GM18868 (cell line): Measurements from ENCODE around the gene TTC21B.
A peak's percentile ranks its signal among the peaks of the same experiment; 100 is the strongest.
"Not testable (repeated sequence)": the region's sequence is repeated elsewhere in the genome, so short reads cannot be mapped to it uniquely, and the experiment has no call there.

ENCODE experiments used
- ATAC-seq: cut with Tn5 transposase; IDR thresholded peaks from one replicate; pipeline ENCODE4 v1.9.1; 2021; ENCODE audit warnings: mild to moderate bottlenecking, moderate library complexity; ENCODE audit not compliant: unreplicated experiment

TTC21B gene

GRCh38 chr2:165888171-165888570 is 65.4 kb downstream of the TTC21B start:
- ATAC-seq, result no peak

- no peak for ATAC-seq
These were observed 67.0 kb downstream of the TTC21B start for GRCh38 chr2:165886487-165887146.

- peak; percentile 70 for ATAC-seq
These were observed 75.7 kb downstream of the TTC21B start for GRCh38 chr2:165877565-165878550.

GRCh38 chr2:165876712-165877111 is 76.9 kb downstream of the TTC21B start:
- no peak for ATAC-seq

- ATAC-seq, result no peak
These were observed 77.3 kb downstream of the TTC21B start for GRCh38 chr2:165876269-165876668.

- peak; percentile 91 for ATAC-seq
These were observed 79.0 kb downstream of the TTC21B start for GRCh38 chr2:165874445-165875039.

GRCh38 chr2:165872101-165872791 is 81.3 kb downstream of the TTC21B start:
- no peak for ATAC-seq

GRCh38 chr2:165871025-165871424 is 82.6 kb downstream of the TTC21B start:
- ATAC-seq, result no peak

GRCh38 chr2:165870346-165870745 is 83.2 kb downstream of the TTC21B start:
- ATAC-seq, result no peak

- ATAC-seq, result no peak
These were observed 85.4 kb downstream of the TTC21B start for GRCh38 chr2:165868211-165868610.

GRCh38 chr2:165864296-165864695 is 89.3 kb downstream of the TTC21B start:
- no peak for ATAC-seq

GRCh38 chr2:165863810-165864261 is 89.7 kb downstream of the TTC21B start:
- ATAC-seq, result peak; percentile 85

GRCh38 chr2:165861083-165861482 is 92.5 kb downstream of the TTC21B start:
- ATAC-seq, result not testable (repeated sequence)

- not testable (repeated sequence) for ATAC-seq
These were observed 93.9 kb downstream of the TTC21B start for GRCh38 chr2:165859723-165860122.

GRCh38 chr2:165857876-165858275 is 95.7 kb downstream of the TTC21B start:
- no peak for ATAC-seq

GRCh38 chr2:165852394-165852793 is 101.2 kb downstream of the TTC21B start:
- no peak for ATAC-seq

- ATAC-seq, result no peak
These were observed 106.6 kb downstream of the TTC21B start for GRCh38 chr2:165847001-165847400.

GRCh38 chr2:165846056-165846455 is 107.5 kb downstream of the TTC21B start:
- no peak for ATAC-seq

GRCh38 chr2:165844216-165844615 is 109.4 kb downstream of the TTC21B start:
- ATAC-seq, result no peak

- ATAC-seq, result no peak
These were observed 110.2 kb downstream of the TTC21B start for GRCh38 chr2:165843351-165843750.
